ENCODE measurements around the gene DDI1.

Gene DDI1

GRCh38 chr11:104036588-104036987, at the start of gene DDI1:
Gene DDI1, plus strand, starts transcription at chr11:104036640. Its CDS starts 183 bp downstream, at chr11:104036823.
- FAIRE-seq = no peak

GRCh38 chr11:103987629-103988594, 48.5 kb upstream of the DDI1 start:
- FAIRE-seq = no peak

GRCh38 chr11:103988595-103988969, 47.9 kb upstream of the DDI1 start:
- no peak for FAIRE-seq

GRCh38 chr11:103993507-103993906, 42.9 kb upstream of the DDI1 start:
- FAIRE-seq = no peak

- no peak for FAIRE-seq
These were observed 42.3 kb upstream of the DDI1 start for GRCh38 chr11:103994094-103994493.

GRCh38 chr11:103994518-103994917, 41.9 kb upstream of the DDI1 start:
- FAIRE-seq = no peak

GRCh38 chr11:103995896-103996295, 40.5 kb upstream of the DDI1 start:
- FAIRE-seq = no peak

- no peak for FAIRE-seq
These were observed 39.4 kb upstream of the DDI1 start for GRCh38 chr11:103997082-103997481.

- no peak for FAIRE-seq
These were observed 37.5 kb upstream of the DDI1 start for GRCh38 chr11:103998826-103999508.

- FAIRE-seq = no peak
These were observed 35.6 kb upstream of the DDI1 start for GRCh38 chr11:104000798-104001197.

GRCh38 chr11:104001561-104002056, 34.8 kb upstream of the DDI1 start:
- no peak for FAIRE-seq

GRCh38 chr11:104003491-104003890, 32.9 kb upstream of the DDI1 start:
- FAIRE-seq = no peak

- no peak for FAIRE-seq
These were observed 31.1 kb upstream of the DDI1 start for GRCh38 chr11:104005234-104005855.

GRCh38 chr11:104009744-104010143, 26.7 kb upstream of the DDI1 start:
- no peak for FAIRE-seq

- no peak for FAIRE-seq
These were observed 25.4 kb upstream of the DDI1 start for GRCh38 chr11:104011044-104011443.

- no peak for FAIRE-seq
These were observed 20.6 kb upstream of the DDI1 start for GRCh38 chr11:104015649-104016415.

GRCh38 chr11:104024572-104024971, 11.9 kb upstream of the DDI1 start:
- no peak for FAIRE-seq

- no peak for FAIRE-seq
These were observed 7.8 kb upstream of the DDI1 start for GRCh38 chr11:104028476-104029263.

- no peak for FAIRE-seq
These were observed 3.3 kb upstream of the DDI1 start for GRCh38 chr11:104033134-104033533.

- FAIRE-seq = no peak
These were observed 2.9 kb upstream of the DDI1 start for GRCh38 chr11:104033561-104033960.

- FAIRE-seq = no peak
These were observed 555 bp downstream of the DDI1 start for GRCh38 chr11:104036995-104037394.

GRCh38 chr11:104041792-104042191, 5.4 kb downstream of the DDI1 start:
- FAIRE-seq = no peak

Measured in A204.1 (cell line).